Esophagus (tissue), 2 donors: ENCODE data around the gene PAM16. TPM values are rescaled to one million over a fixed set of nuclear protein-coding genes. Genes with fewer than 3 reads are reported as not detected.

Experiments used
- H3K27ac ChIP-seq, 2 donors: one replicate each; pipeline ENCODE4 v1.5.1; 2013; ENCODE audit warnings: low read depth in 2 of 2, mild to moderate bottlenecking in 2 of 2, inconsistent platforms in 1 of 2, low read length in 1 of 2, moderate library complexity in 1 of 2
- H3K27me3 ChIP-seq, 2 donors: one replicate each; pipeline ENCODE4 v1.6.1; 2013; ENCODE audit warnings: low read length in 2 of 2, control low read depth in 1 of 2, mild to moderate bottlenecking in 1 of 2; ENCODE audit not compliant: insufficient read depth in 2 of 2, control insufficient read depth in 1 of 2
- H3K36me3 ChIP-seq, 2 donors: one replicate each; pipeline ENCODE4 v1.6.1; 2013; ENCODE audit warnings: low read length in 1 of 2; ENCODE audit not compliant: control insufficient read depth in 2 of 2, insufficient read depth in 2 of 2
- H3K4me1 ChIP-seq, 2 donors: one replicate each; pipeline ENCODE4 v1.6.1; 2013; ENCODE audit warnings: low read length in 1 of 2; ENCODE audit not compliant: control insufficient read depth in 2 of 2, insufficient read depth in 2 of 2
- H3K4me3 ChIP-seq, 2 donors: one replicate each; pipeline ENCODE4 v1.5.1; 2013; ENCODE audit warnings: low read length in 2 of 2, mild to moderate bottlenecking in 2 of 2, low read depth in 1 of 2, moderate library complexity in 1 of 2
- H3K9me3 ChIP-seq, 2 donors: one replicate each; pipeline ENCODE4 v1.6.1; 2013; ENCODE audit warnings: mild to moderate bottlenecking in 2 of 2, low read depth in 1 of 2, low read length in 1 of 2, moderate library complexity in 1 of 2; ENCODE audit not compliant: control insufficient read depth in 2 of 2, insufficient read depth in 1 of 2
- WGBS, 2 donors: extraction: QIAGEN DNeasy Blood & Tissue Kit; methylation state at CpG; one replicate each; pipeline ENCODE4 v1.1.7; 2013; 5-methylcytosine and 5-hydroxymethylcytosine counted together
- polyA plus RNA-seq, 2 donors: library from polyadenylated mRNA; stranded (reverse); fragments of 200-250 nt; gene quantifications; one replicate each; pipeline ENCODE4 v1.2.3, GENCODE V29; 2013
- donor health status: healthy with polysubstance abuse.
- donor health status: Bipolar disorder and iron deficiency.

PAM16 gene
- polyA plus RNA-seq, 2 donors: 48.2 to 86.1 TPM

DNA sequence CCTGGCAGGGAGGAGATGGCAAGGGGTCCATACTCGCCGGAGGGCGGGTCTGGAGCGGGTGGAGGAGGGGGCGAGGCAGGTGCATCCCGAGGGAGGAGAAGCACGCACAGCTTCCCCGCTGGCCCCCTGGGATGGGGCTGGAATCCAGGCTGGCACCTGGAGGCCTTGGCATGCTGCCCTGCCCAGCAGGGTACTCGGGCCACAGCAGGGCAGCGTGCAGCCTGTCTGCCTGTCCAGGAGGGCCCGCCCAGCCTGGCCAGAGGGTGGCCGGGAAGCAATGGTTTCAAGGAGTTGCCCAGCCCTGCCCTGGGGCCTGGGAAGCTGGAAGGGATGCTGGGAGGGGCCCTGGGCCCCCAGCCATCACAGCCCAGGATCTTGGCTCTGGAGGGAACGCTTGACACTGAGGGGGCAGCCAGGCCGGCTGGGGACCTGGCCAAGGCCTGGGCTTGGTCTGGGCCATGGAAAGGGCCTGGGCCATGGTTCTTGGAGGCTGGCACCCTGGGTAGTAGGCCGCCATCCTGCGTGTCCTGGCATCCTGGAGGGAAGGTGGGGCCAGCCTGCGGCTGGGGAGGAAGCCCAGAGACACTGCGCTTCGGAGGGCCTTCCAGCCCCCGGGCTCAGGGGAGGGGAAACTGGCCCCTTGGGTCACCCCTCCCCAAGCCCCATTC lies 34.1 kb downstream of the PAM16 start:
- Histone ChIP-seq H3K27ac (peak overlapping the region; percentile 62 to 81), H3K36me3 (no peaks in the 10 kb centered on the region), H3K4me1 (peaks cover 15 to 27% of the 10 kb centered on the region in 2 donors), H3K27me3 (peaks cover 0 to 2% of the 10 kb centered on the region in 2 donors), H3K4me3 (peak overlapping the region; percentile 42 to 56), H3K9me3 (no peaks in the 10 kb centered on the region)
- WGBS, 2 donors: 23 to 26% methylated on average over 15 to 20 of the region's 20 CpGs

DNA sequence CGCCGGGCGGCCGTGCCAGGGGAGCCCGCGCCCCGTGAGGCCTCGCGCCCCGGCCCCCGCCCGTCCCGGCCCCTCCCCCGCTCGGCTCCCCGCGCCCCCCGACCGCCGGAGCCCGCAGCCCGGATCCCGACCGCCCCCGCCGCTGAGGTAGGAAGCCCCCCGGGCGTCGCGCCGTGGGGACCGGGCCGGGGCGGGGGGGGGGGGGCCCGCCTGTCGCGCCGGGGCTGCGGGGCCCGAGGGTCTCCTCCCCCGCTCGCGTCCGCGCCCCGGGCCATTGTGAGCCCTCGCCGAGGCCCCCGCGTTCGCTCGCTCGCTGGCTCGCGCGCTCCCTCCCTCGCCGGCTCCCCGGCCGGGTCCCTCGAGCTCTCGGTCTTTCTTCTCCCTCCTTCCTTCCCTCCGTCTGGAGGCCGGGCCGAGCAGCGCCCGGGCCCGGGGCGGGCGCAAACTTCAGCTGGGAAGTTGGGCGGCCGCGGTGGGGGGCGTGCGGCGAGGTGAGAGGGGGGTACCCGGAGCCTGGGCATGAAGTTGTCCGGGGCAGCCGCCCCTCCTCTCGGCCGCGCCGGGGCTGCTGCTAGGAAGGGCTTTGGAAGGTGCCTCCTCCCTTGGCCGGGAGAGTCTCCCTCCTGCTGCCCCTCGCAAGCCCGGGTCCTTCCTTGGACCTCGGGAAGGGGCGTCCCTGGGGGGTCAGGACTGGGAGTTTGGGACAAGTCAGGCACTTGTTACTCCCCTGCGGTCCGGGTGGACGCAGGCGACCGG lies 34.8 kb downstream of the PAM16 start:
- Histone ChIP-seq H3K4me1 (peaks cover 15 to 27% of the 10 kb centered on the region in 2 donors), H3K27me3 (peaks cover 0 to 2% of the 10 kb centered on the region in 2 donors), H3K27ac (peak overlapping the region; percentile 62 to 81), H3K36me3 (no peaks in the 10 kb centered on the region), H3K9me3 (no peaks in the 10 kb centered on the region), H3K4me3 (peak overlapping the region; percentile 42 to 56)
- 0 to 1% methylated on average over 36 to 92 of the region's 93 CpGs for WGBS, 2 donors

DNA sequence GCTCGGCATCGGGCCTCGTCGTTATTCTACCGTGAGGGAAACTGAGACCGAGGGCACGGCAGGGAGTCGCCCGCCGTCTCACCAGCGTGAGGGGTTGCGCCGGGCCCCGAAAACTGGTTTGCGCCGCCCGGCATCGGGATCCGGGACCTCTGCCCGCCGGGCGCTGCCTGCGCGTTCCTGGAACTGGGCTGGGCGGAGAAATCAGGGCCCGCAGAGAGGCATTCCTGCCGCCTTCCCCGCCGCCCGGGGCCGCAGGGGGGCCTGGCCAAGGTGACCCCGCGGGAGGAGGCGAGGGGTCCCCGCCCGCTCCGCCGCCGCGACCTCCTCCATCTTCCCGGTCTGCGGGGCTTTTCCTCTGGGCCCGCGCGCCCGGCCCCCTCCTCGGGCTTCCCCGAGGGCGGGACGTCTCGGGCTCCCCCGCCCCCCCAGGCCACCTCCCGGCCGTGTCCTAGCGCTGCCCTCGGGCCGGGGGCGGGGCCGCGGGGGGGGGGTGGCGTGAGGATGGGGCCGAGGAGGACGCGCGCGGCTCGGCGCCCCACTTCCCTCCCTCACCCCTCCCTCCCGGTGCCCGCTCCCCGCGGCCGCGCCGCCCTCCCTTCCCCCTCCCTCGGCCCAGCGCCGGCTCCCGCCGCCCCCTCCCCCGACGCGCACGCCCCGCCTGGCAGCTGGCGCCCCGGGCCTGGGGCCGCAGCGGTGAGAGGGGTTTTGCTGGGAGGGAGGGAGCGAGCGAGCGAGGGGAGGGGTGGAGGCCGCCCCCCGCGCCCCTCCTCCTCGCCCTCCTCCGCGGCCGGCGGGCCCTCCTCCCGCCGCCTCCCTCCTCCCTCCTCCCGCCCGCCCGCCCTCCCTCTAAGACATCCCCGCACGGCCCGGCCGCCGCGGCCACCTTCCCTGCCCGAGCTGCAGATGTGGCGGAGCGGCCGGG lies 35.7 kb downstream of the PAM16 start, which contains the start of gene GLIS2:
GLIS2 (plus strand) TSS at position 882 of the 922 bp plus-strand sequence. CDS start 16,214 bp downstream, outside the sequence.
- H3K9me3 ChIP-seq: no peaks in the 10 kb centered on the region
- H3K4me1 ChIP-seq: peaks cover 10 to 23% of the 10 kb centered on the region in 2 donors
- 0 to 1% methylated on average over 50 to 85 of the region's 115 CpGs for WGBS, 2 donors
- H3K36me3 ChIP-seq: no peaks in the 10 kb centered on the region
- peak within 1 kb of the TSS; percentile 72 to 81 for H3K27ac ChIP-seq
- peaks cover 0 to 2% of the 10 kb centered on the region in 2 donors for H3K27me3 ChIP-seq
- H3K4me3 ChIP-seq: peak within 1 kb of the TSS; percentile 56 to 57

DNA sequence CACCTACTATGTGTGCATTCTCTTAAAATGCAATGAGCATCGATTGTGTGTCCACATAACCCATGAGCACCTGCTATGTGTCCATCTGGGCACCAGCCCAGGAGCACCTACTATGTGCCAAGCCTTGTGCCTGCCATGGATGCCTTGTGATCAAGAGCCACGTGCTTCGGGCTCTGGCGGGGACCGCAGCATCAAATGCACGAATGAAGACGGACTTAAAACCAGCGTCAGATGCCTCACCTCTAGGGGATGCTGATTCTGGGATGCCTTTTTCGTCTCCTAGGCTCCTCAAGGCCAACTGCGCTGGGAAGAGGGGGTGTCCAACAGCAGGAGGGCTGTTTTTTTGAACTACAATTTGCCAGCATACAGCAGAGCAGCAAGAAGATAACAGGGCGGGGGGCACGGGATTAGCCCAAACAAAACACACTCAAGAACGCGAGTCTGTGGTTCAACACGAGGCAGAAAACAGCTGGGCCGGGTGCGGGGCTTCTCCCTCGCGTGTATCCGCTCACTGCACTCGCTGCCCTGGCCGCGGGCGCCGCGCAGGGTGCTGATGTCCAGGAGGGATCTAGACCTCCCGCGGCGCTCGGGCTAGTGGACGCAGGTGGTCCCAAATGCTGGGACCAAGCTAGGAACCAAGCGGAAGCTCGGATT lies 36.5 kb downstream of the PAM16 start:
- peak overlapping the region; percentile 56 to 57 for H3K4me3 ChIP-seq
- H3K36me3 ChIP-seq: no peaks in the 10 kb centered on the region
- H3K4me1 ChIP-seq: peaks cover 3 to 15% of the 10 kb centered on the region in 2 donors
- H3K27me3 ChIP-seq: peaks cover 0 to 2% of the 10 kb centered on the region in 2 donors
- H3K27ac ChIP-seq: peak overlapping the region; percentile 72 to 81
- no peaks in the 10 kb centered on the region for H3K9me3 ChIP-seq
- 3 to 4% methylated on average over 32 to 33 of the region's 33 CpGs for WGBS, 2 donors

DNA sequence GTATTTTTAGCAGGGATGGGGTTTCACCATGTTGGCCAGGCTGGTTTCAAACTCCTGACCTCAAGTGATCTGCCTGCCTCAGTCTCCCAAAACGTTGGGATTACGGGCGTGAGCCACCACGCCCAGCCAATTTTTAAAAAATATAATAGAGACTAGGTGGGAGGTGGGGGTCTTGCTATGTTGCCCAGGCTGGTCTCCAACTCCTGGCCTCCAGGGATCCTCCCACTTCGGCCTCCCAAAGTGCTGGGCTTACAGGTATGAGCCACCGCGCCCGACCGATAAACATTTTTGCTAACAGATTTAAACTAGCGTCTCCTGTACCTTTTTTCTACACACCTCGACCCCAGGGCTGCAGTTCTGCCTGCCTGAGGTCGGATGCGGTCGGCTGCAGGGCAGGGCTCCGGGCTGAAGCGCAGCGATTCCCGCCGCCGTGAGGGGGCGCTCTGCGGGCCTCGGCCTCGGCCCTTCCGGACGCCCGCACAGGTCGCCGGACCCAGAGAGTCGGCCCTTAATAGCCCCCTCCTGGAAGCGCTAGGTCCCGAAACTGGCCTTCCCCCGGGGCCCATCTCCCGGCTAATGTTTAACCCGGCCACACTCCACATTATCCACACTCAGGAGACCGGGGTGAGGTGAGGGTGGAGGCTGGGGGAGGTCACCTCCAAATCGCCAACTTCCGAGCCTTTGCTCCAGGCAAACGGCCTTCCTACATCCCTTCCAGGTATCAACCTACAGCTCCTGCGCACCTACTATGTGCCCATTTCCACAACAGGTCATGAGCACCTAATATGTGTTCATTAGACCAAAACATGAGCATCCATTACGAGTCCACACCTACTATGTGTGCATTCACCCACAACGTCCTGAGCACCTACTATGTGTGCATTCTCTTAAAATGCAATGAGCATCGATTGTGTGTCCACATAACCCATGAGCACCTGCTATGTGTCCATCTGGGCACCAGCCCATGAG lies 37.3 kb downstream of the PAM16 start:
- WGBS, 2 donors: 15 to 19% methylated on average over 41 to 43 of the region's 43 CpGs
- H3K27me3 ChIP-seq: peaks cover 0 to 2% of the 10 kb centered on the region in 2 donors
- H3K36me3 ChIP-seq: no peaks in the 10 kb centered on the region
- H3K4me1 ChIP-seq: peaks cover 0 to 10% of the 10 kb centered on the region in 2 donors
- no peak overlapping the region for H3K4me3 ChIP-seq
- H3K9me3 ChIP-seq: no peaks in the 10 kb centered on the region
- no peak overlapping the region for H3K27ac ChIP-seq

DNA sequence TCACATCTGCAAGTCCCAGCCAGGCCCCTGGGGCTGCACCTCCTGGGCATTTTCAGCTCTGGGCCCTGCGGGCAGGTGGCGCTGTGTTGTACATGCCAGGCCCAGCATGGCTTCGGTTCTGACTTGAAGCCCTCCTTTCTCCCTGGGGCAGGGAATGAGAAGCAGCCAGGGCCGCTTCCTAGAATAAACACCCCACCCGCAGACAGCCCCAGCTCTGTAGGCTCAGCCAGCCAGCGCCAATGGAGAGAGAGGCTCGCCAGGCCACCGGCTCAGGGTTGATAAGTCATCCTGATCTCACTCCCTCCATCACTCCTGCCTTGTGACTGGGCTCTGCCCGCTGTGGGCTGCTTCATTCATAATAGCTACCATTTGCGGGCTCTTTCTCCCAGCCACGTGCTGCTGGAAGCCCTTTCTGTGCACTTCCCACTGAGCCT lies 41.3 kb downstream of the PAM16 start:
- Histone ChIP-seq H3K4me1 (peaks cover 0 to 6% of the 10 kb centered on the region in 2 donors), H3K36me3 (no peaks in the 10 kb centered on the region), H3K27me3 (no peaks in the 10 kb centered on the region), H3K9me3 (no peaks in the 10 kb centered on the region), H3K27ac (peak overlapping the region in 1 of 2 donors; percentile 34), H3K4me3 (no peak overlapping the region)
- WGBS, 2 donors: 28 to 43% methylated on average over 10 to 11 of the region's 11 CpGs

DNA sequence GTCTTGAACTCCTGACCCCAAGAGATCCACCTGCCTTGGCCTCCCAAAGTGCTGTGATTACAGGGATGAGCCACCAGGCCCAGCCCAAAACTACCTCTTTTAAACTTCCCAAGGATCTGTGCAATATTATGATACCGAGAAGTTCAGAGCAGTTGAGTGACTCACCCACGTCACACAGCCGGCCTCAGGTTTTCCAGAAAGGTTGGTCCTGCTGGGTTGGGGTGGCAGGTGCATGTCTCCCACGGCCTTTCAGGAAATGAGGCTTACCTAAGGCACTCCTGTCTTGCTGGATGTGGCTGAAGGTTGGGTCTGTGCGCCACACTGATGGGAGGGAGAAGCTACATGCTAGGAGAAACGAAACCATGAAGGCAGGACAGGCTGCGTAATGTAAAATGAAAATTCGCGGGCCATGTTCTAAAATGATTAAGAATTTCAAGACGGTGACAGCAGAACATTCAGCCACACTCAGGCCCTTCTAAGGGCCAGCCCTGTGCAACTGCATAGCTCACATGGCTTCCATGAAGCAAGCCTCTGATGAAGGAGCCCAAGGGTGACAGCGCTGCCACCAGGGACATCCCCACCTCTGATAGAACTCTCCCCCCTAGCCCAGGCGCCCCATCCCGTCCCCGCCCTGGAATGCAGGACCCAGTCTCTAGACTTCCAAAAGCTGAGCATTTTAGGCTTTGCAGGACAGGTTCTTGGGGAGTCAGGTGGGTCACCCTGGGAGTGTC lies 41.9 kb downstream of the PAM16 start:
- H3K4me1 ChIP-seq: peaks cover 0 to 3% of the 10 kb centered on the region in 2 donors
- H3K9me3 ChIP-seq: no peaks in the 10 kb centered on the region
- H3K36me3 ChIP-seq: no peaks in the 10 kb centered on the region
- no peak overlapping the region for H3K4me3 ChIP-seq
- WGBS, 2 donors: 62 to 73% methylated on average over 14 of the region's 14 CpGs
- H3K27me3 ChIP-seq: no peaks in the 10 kb centered on the region
- H3K27ac ChIP-seq: peak overlapping the region in 1 of 2 donors; percentile 75
